GM13977 (cell line): ENCODE results near the gene IL5.
A peak's percentile ranks its signal among the peaks of the same experiment; 100 is the strongest.

Experiments used
- DNase-seq: peaks from one replicate; pipeline ENCODE4 v3.0.0; 2012; ENCODE audit warnings: low spot score
- CTCF ChIP-seq: IDR thresholded peaks from 2 replicates; pipeline ENCODE4 v1.5.1; 2012; ENCODE audit warnings: mild to moderate bottlenecking, control low read depth; ENCODE audit not compliant: insufficient read depth; ENCODE audit errors: extremely low read depth, missing control alignments
- in situ Hi-C: fragments of 300-500 bp; cut with MboI; formaldehyde crosslinking; loops from one replicate; pipeline ENCODE4 v1.12.0; 2022; ENCODE audit warnings: low sequenced_read_pairs, low pct_unique_long_range_greater_than_20kb, mixed read lengths, inconsistent platforms; ENCODE audit not compliant: unreplicated experiment

IL5 gene

GRCh38 chr5:132501629-132501956 lies 41.7 kb downstream of the IL5 start:
- in situ Hi-C loops, result no loop called here
- TF ChIP-seq CTCF, result no peak
- DNase-seq, result no peak

GRCh38 chr5:132500931-132501628 lies 42.2 kb downstream of the IL5 start:
- TF ChIP-seq CTCF, result peak; percentile 82
- in situ Hi-C loops, result no loop called here
- DNase-seq, result peak; percentile 79

GRCh38 chr5:132500244-132500930 lies 42.9 kb downstream of the IL5 start:
- in situ Hi-C loops, result no loop called here
- no peak for DNase-seq
- TF ChIP-seq CTCF, result no peak

- in situ Hi-C loops, result loop anchor here (10.0 kb wide), 1 partner anchor 115 kb away; no protein-coding TSS in a partner anchor
- no peak for DNase-seq
- TF ChIP-seq CTCF, result no peak
These were observed 43.7 kb downstream of the IL5 start for GRCh38 chr5:132499440-132500243.

GRCh38 chr5:132498686-132499271 lies 44.5 kb downstream of the IL5 start:
- no peak for DNase-seq
- in situ Hi-C loops, result loop anchor here (10.0 kb wide), 1 partner anchor 114 kb away; no protein-coding TSS in a partner anchor
- no peak for TF ChIP-seq CTCF

GRCh38 chr5:132498152-132498551 lies 45.2 kb downstream of the IL5 start:
- in situ Hi-C loops, result loop anchor here (10.0 kb wide), 1 partner anchor 113 kb away; no protein-coding TSS in a partner anchor
- TF ChIP-seq CTCF, result no peak

More at GRCh38 chr5:132498152-132498551, 45.2 kb downstream of the IL5 start:
- DNase-seq, result no peak
